SIG-M5 treated with dmso at 0.1 percent for 504 hours (cell line): ENCODE measurements around the gene DNM1.
A peak's percentile ranks its signal among the peaks of the same experiment; 100 is the strongest.
"Not testable (repeated sequence)": the region's sequence is repeated elsewhere in the genome, so short reads cannot be mapped to it uniquely, and the experiment has no call there.

Experiments used
- DNase-seq: peaks from one replicate; lab custom pipeline; 2025; ENCODE audit not compliant: unreplicated experiment; lab: John Stamatoyannopoulos, UW

DNM1 gene

DNA sequence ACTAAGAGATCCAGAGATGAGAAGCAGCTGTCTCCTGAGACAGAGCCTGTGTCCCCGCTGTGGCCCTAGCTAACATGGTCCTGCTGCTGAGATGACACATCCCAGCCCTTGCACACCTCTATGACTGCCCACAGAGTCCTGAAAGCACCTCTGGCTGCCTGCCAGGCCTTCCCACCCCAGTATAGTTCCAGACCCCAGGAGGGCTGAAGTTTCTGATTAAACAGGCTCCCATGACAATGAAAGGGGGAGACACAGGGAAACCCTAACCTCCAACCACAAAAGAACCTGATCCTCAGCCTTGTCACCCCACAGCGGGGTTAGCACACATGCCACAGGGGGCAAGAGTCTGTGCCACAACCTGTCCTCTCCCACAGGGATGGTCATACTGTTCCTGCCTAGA is 27.5 kb upstream of the DNM1 start:
- DNase-seq = no peak

DNA sequence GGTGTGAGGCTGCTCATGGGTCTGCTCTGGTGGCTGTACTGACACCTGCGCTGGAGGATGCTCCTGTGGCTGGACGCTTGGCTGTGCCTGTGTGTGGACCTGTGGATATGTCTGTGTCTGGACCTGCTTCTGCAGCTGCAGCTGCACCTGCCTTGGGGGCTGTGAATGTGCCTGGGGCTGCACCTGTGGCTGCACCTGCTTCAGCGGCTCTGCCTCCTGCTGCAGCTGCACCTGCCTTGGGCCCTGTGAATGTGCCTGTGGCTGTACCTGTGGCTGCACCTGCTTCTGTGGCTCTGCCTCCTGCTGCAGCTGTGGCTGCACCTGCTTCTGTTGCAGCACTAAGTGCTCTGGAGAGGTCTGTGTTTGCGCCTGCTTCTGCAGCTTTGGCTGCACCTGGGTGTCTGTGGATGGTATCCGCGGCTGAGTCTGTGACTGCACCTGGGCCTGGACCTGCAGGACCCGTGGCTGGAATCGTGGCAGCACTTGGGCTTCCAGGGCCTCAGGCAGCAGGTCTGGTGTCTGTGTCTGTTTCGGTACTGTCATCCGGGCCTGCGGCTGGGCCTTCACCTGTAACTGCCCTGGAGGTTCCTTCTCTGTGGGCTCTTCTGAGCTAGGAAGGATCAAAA is 24.3 kb upstream of the DNM1 start:
- DNase-seq = no peak

DNA sequence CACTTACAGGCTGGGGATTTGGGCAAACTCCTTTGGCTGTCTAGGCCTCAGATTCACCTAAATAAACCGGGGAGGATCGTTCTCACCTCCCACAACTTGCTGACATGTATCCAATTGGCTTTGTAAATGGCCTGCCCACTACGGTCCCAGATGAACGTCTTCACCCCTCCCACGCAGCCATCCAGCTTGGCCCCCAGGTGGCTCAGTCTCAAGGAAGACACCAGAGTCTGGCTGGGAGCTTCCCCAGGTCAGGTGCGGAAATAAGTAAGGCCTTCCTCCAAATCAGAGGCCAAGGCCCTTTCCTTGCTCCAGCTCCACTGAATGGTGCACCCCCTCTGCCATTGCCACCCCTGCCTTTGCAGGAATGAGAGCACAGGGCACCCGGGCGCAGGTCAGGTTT is 23.2 kb upstream of the DNM1 start:
- DNase-seq = no peak

DNA sequence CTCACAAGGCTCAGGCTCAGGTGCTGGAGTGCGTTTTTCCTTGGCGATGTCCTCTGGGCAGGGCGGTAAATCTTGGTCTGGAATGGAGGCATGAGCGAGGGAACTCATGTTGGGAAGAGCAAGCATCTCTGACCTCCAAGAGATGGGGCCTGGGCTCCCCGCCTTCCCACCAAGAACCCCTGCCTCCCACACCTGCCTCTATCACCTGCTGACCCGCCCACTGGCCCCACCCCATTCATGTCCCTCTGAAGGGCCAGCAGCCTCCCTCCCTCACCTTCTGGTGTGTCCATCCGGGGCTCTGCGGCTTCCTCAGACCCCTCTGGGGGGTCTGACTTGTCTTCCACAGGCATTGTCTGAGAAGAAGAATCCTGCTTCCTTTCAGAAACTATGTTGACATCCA is 22.7 kb upstream of the DNM1 start:
- no peak for DNase-seq

DNA sequence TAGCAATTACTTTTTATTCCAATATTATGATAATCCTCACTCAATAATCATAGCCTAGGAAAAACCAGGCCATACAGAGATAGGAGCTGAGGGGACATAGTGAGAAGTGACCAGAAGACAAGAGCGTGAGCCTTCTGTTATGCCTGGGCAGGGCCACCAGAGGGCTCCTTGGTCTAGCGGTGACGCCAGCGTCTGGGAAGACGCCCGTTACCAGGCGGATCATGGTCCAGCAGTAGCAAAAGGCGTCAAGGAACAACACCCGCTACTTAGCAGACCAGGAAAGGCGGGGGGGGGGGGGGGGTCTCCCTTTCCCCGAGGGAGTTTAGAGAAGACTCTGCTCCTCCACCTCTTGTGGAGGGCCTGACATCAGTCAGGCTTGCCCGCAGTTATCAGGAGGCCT is 21.7 kb upstream of the DNM1 start:
- not testable (repeated sequence) for DNase-seq

DNA sequence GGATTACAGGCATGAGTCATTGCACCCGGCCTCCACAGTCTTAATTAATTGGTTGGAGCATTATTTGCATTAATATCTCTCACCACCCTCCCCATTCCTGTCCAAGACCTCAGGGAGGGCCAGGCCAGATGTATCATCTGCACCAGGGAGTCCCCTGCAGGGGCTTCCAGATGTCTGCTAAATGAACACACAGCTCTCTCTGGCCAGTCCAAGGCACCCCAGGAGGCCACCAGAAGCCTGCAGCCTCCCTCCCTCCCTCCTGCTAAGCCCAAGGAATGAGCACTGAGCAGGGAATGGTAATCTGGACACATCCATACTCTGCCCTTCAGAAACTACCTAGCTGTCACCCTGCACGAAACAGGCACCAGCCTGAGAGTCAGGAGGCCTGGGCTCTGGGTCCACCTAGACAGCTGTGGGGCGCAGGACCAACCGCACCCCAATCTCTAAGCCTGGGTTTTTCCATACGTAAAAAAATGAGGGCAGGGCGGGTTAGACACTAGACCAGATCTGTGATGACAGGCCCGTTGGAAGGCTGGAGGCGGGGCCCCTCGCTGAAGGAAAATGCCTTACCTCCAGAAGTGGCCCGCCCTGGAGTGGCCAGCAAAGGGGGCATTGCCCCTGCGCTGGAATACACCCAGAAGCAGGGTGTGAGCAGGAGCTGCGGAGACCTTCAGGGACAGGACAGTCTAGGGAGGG is 20.1 kb upstream of the DNM1 start:
- no peak for DNase-seq

DNA sequence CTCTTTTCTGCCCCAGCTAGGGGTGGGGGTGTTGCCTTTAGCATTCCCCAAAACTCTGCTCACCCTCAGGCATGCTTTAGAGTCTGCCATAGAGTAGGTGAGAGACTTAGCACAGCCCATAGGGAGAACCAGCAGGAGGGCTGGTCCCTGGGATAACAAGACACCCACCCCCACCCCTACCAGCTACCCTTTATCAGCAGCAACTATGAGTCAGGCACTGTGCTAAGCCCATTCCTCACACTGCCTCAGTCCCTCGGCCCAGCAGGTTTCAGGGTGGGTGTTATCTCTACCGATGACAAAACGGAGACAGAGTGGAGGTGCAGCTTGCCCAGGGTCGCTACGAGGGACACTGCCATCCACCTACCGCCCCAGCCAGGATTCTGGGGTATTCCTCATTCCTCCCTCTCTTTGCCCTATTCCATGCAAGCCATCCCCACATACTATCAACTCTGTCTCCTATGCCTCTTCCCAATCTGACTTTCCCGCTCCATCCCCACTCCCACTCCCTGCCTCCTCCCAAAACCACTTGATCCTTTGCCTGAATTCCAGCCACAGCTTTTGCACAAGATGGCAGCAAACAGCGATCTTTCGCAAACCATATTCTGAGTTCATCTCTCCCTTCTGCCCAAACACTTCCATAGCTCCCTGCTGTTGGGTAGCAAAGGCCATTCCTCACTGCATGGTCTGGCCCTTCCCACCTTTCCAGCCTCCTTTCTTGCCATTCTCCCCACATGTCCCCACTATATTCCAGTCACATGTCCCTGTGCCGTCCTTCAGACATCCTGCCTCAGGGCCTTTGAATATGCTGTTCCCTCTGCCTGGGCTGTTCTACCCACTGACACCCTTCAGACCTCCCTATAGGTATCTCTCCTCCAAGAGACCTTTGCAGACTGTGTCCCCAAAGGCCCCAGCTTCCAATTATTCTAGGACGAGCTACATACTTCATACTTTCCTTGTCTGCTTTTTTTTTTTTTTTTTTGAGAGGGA is 16.9 kb upstream of the DNM1 start:
- DNase-seq = no peak

DNA sequence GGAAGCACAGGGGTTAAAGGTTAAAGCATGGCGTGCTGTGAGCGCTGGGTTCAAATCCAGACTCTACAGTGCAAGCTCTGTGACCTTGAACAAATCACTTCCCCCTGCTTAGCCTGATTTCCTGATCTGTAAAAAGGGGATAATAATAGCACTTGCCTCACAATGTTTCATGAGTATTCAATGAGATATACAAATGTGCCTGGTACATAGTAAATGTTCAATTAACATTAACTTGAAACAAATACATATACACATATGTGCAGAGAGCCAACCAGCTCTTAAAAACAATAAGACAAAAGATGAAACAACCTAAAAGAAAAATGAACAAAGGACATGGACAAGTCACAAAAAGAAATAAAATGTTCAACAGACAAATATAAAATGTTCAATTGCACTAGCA is 15.8 kb upstream of the DNM1 start:
- DNase-seq = no peak

DNA sequence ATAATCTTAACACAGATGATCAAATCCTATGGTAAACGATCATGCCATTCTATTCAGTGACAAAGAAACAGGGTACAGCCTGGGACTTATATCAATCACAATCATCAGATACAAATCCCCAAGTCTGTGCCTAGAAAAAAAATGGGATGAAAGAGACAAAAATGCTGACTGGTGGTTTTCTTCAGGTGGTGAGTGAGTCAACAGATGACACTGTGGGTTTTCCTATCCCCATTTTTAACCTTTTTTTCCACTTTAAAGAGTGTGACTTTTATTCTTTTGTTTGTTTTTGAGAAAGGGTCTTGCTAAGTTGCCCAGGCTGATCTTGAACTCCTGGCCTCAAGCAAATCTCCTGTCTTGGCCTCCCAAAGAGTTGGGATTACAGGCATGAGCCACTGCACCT is 15.0 kb upstream of the DNM1 start:
- no peak for DNase-seq

DNA sequence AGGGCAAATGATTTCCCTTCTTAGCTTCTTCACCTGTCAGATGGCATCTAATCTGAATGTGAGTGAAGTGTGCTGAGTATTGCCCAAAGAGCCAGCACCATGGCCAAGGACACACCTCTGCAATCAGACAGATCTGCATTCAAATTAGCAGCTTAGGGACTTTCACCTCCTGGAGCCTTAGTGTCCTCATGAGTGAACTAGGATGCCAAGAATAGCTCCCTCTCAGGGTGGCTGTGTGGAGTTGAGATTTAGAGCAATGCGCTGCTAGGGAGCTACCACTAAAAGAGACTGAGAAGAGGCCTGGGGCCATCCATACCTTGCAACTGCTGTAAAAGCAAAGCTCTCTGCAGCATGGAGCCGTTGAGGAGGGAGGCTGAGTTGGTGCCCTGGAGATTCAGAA is 13.2 kb upstream of the DNM1 start:
- no peak for DNase-seq

DNA sequence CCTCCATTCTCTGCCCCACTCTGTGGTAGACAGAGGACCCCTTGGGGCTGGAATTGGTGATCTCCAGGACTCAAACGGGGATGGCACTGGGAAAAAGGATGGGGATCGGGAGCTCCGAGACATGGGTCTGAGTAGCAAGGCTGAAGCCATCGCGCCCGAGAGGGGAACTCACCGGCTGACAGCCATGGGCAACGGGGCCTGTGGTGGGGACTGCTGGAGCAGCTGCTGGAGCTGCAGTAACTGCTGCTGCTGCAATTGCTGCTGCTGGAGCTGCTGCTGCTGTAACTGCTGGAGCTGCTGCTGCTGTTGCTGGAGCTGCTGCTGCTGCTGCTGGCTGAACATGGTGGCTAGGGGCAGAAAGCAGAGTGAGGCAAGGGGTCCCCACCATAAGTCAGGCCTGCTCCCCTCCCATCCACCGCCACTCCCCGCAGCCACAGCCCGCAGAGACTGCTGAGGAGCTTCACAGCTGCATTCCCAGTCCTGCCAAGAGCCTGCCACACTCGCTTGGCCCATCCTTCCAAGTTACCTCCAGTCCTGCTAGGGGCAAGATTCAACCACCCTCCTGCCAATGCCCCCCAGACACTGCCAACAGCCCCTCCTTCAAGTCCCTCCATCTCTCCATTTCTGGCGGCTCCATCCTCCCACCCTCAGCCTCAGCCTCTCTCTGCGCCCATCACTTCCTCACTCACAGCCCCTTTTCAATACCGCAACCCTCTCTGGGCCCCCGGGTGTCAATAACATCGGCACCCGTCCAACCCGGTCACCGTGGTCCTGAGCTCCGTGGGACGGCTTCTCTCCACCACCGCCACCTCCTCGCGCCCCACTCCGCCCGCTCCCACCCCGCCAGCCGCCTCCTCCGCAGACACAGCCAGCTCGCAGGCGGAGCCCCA is 12.4 kb upstream of the DNM1 start:
- DNase-seq = no peak

DNA sequence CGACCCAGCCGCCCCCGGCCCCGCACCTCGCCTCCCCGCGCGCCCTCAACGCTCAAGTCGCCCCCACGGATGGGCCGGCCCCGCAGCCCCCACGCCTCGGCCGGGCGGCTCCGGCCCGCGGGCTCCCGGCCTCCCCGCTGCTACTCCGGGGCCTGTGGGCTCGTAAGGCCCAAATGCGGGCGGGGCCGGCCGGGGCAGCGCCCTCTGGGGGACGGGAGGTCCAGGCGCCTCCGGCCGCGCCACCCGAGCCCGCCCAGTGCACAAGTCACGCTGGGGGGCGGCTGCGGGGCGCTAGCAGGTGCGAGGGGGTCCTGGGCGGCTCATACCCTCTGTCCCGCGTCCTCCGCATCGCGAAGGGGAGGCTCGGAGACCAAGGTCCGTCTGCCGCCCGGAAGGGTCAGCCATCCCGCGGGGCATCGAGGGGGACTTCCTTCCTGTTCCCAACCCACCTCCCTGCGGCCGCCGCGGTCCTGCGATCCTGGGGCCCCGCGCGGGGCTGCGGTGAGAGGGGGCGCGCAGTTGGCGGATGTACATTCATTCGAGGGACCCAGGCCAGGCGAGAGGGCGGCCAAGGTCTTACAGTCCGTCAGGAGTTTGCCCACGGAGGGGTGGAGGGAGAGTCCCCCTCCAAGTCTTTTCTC is 11.7 kb upstream of the DNM1 start, which contains the start of gene CIZ1:
TSS of gene CIZ1 (minus strand) at position 167 of the 641 bp plus-strand sequence. CDS start 715 bp downstream, outside the sequence.
- DNase-seq = peak; percentile 46

DNA sequence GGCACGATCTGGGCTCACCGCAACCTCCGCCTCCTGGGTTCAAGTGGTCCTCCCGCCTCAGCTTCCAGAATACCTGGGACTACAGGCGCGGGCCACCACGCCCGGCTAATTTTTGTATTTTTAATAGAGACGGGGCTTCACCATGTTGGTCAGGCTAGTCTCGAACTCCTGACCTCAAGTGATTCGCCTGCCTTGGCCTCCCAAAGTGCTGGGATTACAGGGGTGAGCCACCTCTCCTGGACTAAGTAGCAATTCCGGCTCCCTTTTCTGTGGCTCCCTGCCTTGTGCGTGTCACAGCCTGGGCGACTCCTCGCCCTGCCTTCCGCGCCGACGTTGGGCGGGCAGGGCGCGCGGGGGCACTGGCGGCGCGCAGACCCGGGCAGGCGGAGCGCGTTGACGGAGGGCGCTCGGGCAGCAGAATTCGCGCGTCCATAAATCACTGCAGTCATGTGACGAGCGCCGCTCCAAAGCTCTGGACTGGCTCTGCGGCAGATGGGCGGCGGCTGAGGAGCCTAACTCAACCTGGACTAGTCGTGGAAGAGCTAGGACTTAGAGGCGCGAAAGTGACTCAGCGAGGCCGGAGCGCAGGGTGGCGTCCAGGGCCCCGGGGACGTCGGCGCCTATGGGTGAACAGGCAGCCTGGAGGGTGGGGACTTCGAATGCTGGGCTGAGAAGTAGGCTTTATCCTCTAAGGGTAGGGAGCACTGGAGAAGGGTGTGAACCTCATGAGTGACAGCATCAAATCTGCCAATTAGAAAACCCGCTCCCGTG is 10.4 kb upstream of the DNM1 start:
- DNase-seq = peak; percentile 61

DNA sequence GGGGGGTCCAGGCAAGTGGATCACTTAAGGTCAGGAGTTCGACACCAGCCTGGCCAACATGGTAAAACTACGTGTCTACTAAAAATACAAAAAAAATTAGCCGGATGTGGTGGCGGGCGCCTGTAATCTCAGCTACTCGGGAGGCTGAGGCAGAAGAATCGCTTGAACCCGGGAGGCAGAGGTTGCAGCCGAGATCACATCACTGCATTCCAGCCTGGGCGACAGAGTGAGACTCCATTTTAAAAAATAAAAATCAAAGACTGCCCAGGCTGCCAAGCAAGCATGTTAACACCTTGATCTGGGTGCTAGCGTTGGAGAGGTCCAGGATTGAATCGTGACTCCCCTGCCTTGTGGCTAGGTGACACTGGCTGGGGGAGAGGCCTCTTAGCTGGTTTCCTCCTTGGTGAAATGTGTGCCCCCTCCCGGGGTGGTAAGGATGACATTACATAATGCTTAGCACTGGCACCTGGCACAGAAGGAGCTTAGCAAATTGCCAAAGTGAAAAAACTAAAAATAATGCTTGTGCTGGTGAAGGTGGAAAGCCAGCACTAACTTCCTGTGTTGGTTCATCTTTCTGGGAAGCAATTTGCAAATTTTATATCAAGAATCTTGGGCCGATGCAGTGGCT is 9.6 kb upstream of the DNM1 start:
- DNase-seq = no peak

DNA sequence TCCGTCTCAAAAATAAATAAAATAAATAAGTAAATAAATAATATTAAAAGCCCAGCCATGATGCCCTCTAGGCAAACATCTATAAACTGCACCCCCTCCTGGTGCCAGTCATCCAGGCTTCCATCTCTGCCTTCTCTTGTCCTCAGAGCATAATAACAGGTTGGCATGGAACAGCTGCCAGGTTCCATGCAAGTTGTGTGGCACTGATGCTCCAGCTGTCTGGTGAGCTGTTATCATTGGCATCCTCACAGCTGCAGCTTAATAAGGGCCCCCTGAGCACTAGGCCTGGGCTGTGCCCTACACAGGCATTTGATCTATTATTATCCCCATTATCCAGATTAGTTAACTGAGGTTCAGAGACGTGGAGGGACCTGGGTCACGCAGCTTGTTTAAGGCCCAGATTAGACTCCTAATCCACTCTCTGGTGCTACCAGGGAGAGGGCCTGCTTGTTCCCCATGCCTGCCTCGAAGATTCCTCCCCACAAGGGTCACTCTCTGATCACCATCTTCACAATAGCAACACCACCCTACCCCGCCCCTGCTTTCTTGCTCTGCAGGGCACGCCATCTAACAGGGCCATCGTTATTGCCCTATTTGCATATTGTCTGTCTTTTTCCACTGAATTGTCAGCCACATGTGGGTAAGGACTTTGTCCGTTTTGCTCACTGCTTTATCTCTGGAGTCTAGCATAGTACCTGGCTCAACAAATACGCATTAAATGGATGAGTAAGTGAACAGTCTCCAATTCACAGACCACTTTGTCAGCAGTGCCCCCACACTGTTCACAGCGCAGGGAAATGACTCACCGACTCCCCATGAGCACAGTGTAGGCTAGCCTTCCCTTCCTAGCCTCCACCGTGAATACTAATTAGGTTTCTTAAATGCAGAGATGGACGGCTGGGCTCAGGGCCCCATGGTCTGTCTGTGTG is 1.5 kb upstream of the DNM1 start:
- no peak for DNase-seq

DNA sequence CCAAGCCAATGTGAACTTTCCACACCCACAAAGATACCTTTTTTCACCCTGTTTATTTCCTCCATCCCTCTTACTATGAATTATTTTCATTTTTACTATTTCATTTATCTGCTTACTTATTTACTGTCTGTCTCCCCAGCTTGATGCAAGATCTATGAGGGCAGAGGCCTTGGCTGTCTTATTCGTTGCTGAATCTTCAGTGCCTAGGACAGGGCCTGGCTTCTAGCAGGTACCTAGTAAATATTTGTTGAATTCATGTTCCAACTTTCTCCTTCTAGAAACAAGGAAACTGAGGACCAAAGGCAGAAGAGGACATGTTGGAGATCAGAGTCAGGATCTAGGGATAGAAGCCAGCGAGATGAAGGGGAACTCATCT is 543 bp upstream of the DNM1 start:
- no peak for DNase-seq

DNA sequence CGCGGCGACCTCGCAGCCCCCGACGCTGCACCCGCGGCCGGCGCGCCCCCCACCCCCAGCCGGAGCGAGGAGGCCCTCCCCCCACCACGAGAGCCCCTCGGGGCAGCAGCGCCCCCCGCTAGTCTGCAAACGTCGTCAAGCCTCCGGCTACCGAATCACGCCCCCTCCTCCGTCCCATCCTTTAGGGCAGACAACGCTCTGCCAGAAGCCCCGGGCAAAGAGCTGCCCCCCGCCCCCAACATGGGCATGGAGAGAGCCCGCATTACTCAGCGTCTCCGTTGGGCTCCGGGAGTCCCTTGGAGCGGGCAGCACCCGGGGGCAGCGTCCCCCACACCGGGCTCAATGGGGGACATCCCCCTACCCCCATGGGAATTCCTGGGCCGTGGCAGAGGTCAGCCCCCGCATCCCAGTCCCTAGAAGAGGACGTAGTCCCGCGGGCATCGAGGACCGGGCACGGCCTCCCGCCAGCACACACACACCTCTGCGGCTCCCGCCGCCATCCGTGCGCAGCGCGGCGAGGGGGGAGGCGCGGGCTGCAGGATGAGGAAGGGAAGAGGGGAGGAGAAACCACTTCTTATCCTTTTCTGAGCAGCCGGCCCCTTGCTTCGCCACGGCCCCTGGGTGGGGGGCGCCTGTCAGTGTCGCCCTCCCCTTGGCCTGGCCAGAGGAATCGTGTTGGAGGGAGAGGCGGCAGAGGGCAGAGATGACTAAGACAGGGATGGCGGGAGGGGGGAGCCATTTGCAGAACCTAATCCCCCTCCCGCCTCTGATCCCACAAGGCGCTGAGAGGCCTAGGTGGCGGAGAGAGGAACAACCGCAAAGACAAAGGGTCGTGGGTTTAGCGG is 750 bp downstream of the DNM1 start:
- DNase-seq = peak; percentile 49
